GM21423 (cell line): ENCODE data around the gene CHCHD3.

Source experiments
- ATAC-seq: cut with Tn5 transposase; IDR thresholded peaks from one replicate; pipeline ENCODE4 v1.9.1; 2021; ENCODE audit warnings: mild to moderate bottlenecking, moderate library complexity; ENCODE audit not compliant: unreplicated experiment

Gene CHCHD3

DNA sequence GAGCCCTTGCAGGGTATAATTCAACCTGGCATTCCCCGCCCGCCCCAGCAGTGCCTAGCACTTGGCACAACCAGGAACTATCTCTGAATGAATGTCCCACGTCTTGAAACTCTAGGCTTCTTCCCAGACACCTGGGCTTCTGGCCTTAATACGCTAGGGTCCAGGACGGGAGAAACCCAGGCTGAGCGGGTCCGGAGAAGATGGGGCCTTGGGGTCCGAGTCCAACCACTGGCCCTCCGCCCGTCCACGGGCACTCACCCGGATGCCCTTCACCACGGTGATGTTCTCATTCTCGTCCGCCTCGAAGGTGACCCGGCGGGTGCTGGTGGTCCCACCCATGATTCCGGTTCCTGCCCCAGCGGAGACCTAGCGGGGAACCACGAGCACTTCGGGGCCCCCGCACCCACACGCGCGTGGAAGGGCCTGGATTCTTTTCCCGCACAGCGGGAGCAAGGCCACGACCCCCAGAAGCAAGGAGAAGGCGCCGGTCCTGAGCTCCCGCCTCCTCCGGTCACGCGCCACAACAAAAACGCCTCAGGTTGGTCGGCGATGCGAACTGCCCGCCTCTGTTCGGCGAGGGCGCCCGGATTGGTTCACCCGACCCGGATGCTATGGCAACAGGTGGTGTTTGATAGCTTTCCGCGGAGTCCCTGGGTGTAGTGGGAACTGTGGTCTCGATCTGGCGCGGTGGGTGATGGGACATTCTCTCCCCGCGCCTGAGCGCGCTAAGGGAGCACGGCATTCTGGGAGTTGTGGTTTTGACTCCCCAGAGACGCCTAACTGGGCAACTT is at the start of gene CHCHD3:
TSS of gene CHCHD3 (minus strand) at position 492 of the 791 bp plus-strand sequence. CDS start at position 339, 153 bp downstream.
- ATAC-seq = peak; percentile 100

DNA sequence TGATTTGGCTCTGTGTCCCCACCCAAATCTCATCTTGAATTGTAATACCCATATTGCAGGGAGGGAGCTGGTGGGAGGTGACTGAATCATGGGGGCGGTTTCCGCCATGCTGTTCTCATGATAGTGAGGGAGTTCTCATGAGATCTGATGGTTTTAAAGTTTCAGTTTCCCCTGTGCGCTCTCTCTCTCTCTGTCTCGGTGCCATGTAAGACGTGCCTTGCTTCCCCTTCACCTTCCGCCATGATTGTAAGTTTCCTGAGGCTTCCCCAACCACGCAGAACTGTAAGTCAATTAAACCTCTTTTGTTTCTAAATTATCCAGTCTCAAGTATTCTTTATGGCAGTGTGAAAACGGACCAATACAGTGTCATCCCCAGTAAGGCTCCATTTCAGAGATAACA is 48.3 kb upstream of the CHCHD3 start:
- ATAC-seq = no peak

DNA sequence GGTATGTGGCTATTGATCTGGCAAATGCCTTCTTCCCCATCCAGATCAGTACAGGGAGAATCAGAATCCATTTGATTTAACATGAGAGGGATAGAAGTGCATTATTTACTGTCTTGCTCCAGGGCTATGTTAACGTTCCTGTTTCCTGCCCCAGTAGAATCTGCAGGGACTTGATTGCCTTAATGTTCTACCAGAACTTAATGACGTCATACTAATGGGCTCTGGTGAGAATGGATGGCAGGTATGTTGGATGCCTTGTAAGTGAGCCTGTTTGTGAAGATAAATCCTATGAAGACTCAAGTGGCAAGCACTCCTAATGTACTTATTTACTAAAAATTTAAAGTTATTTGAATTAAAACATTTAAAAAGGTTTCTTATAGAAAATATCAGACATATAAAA is 44.5 kb upstream of the CHCHD3 start:
- ATAC-seq = no peak

DNA sequence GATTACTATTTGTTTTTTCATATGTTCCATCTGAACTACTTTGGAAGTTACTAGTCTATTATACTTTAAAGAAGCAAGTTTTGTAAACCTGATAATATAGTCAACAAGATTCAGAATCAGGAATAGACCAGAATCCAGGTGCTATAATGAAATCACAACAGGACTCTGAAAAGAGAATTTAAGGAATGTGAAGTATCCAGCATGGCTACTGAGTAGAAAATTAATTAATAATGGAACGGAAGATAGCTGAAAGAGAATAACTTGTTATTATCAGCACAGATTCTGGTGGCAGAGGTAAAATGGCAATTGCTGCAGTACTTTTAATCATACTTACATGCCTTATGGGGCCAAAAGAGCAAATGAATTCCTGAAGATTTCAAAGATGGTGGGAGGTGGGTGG is 43.1 kb upstream of the CHCHD3 start:
- ATAC-seq = no peak

DNA sequence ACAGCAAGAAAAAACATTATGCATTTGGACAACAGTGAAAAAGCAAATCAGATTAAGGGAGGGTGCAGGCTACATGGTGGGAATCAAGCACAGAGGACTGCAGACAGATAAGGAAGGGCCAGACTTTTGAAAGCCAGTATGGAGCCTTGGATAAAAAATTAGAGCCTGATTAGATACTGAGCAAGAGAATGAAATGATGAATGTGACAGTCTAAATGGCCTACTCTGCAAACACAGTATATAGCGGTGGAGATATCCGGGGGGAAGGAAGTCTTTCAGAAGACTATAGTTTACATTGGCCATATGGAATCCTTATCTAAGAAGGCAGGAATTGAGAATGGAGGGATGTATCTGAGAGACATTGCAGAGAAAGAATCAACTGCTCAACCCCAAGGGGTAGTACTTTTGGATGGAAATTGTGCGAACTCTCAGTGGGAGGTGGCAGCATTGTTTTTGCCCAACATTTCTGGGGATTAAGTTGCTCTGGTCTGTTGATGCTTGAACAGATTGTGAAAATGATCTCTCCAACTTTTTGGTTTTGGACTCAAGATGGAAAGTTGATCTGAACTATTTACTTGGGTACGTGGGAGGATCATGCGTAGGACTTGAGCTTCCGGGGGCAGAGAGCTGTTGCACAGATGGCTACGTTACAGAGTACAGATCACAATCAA is 39.4 kb upstream of the CHCHD3 start:
- ATAC-seq = no peak

DNA sequence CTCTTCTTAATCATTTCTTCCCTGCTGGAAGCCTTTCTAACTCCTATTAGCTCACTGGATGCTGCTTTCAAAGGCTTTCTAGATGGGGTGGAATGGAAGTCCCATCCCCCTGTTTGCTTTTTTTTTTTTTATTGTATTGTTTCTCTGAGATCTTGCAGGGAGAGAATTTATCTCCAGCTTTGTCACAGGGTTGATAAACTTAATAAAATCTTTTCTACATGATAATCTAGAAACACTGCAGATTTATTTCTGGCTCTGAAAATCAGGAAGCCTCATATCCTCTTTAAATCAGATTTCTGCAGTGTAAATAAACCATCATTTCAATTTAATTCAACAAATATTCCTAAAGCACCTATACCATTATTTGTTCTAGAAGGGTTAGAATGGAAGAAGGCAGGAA is 37.2 kb upstream of the CHCHD3 start:
- no peak for ATAC-seq

DNA sequence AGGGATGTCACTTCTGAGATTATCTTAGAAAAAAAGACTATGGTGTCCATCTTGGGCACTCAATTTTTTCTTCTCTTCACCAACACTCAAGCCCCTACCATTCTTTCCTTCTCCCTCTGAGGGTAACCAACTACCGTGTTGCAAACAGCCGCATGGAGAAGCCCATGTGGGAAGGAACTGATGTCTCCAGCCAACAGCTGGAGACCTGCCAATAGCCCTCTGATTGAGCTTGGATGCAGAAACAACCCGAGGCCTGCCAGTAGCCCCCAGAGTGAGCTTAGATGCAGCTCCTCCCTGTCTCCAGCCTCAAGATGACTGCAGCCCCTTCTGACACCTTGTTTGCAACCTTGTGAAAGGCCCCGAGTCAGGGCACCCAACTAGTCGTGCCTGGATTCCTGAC is 36.4 kb upstream of the CHCHD3 start:
- no peak for ATAC-seq

DNA sequence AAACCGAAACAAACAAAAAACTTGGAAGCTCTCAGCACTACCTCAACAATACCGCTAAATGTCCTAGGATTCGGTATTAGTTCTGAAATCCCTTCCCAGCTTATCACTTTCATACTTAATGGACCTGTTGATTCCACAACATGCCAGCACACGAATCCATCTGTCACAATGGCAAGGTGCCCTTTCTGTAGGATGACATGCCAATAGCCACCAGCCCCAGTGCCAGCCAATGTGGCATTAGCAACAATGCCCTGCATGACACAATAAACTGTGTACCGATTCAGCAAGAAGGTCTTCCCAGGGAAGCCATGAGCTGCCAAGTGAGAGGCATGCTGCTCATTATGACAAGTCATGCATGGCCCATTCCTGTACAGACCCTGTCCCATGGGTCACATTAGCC is 35.6 kb upstream of the CHCHD3 start:
- ATAC-seq = no peak

DNA sequence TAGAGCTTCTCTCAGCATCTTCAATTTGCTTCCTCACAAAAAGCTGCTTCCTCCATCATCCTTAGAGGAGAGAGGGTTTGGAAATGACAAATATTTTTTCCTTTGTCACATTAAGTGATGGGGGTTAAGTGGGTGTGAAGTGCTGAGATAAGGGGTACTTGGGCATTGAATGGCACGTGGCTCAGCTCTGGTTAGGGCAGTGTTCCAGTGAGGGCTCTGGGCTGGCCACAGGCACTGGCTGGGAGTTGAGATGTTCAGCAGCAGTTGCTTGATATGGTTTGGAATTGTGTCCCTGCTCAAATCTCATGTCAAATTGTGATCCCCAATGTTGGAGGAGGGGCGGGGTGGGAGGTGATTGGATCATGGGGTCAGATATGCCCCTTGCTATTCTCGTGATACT is 33.7 kb upstream of the CHCHD3 start:
- ATAC-seq = no peak

DNA sequence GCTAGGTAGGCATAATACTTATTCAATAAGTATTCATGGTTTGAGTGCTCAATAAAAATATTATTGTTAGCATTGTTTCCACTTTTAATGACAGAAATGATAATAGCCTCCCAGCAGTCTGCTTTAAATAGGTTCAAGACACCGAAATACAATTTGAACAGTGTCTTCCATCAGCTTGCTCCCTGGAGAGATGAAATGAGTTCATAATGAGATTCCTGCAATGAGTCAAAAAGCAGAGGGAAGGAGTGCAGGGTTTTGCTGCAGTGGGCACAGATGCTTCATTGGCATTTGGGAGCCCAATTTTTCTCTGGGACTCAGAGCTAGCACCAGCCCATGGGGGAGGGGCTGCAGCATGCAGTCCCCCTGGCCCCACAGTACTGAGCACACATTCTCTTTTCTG is 32.6 kb upstream of the CHCHD3 start:
- ATAC-seq = no peak

DNA sequence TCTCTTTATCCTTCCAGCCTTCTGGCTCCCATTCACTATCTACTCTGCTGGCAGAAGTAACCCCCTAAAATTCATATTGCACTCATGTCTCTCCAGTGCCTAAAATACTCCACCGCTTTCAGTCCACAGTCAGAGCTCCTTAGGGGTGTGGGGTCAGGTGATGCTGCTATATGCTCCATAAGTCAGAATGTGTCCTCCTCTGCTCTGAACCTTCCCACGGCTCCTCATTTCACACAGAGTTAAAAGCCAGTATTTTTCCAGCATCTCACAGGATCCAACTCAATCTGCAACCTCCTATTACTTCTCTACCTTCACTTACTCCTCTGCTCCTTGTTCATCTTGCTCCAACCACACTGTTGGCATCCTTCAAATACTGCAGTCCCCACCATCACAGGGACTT is 31.1 kb upstream of the CHCHD3 start:
- ATAC-seq = no peak

DNA sequence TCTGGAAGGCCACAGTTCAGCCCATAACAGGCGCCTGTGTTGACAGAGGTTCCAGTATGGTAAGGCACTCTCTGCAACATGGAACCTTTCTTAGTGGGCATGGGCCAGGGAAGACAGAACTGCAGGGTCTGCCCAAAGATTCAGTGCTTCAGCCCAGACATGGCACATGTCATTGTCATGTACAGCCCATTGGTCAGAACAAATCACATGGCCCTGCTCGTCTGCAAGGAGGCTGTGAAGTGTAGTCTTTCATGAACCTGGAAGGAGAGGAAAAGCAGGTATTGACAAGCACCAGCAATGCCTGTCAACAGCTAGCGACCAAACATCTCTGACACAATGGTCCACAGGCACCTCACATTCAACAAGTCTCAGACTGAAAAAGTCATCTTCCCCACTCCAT is 30.4 kb upstream of the CHCHD3 start:
- no peak for ATAC-seq

DNA sequence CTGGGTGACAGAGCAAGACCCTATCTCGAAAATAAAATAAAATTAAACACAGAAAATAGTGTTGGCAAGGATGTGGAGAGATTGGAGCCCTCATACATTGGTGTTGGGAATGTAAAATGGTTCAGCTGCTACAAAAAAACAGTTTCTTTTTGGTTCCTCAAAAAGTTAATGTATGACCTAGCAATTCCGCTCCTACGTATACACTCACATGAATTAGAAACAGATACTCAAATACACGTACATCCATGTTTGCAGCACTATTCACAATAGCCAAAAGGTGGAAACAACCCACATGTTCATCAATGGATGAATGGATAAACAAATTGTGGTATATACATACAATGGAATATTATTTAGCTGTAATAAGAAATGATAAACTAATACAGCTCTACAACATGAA is 28.4 kb upstream of the CHCHD3 start:
- ATAC-seq = no peak

DNA sequence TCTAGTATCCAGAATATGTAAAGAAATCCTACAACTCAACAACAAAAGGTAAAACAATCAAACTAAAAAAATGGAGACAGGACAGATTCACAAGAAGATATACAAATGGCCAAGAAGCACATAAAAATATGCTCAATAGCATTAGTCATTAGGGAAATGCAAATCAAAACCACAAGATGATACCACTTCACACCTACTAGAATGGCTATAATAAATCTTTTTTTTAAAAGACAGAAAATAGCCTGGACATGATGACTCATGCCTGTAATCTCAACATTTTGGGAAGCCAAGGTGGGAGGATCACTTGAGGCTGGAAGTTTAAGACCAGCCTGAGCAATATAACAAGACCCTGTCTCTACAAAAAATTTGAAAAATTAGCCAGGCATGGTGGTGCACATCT is 27.9 kb upstream of the CHCHD3 start:
- ATAC-seq = no peak

DNA sequence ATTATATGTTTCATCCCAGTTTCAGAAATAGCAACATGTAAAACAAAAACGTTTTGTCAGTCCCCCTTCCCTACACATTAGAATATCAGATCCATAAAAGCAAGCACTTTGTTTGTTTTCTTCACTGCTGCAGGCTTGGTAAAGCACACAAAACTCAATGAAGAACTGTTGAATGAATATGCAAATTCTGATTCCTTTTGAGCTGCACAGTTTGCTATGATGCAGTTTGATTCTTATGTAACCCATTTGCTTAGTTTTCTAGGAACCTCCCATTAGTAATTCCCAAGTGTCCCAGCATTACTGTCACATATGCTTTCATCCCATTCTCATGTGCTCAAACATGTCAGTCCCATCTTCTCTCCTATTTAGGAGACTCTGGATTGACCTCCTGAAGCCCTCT is 26.1 kb upstream of the CHCHD3 start:
- no peak for ATAC-seq

DNA sequence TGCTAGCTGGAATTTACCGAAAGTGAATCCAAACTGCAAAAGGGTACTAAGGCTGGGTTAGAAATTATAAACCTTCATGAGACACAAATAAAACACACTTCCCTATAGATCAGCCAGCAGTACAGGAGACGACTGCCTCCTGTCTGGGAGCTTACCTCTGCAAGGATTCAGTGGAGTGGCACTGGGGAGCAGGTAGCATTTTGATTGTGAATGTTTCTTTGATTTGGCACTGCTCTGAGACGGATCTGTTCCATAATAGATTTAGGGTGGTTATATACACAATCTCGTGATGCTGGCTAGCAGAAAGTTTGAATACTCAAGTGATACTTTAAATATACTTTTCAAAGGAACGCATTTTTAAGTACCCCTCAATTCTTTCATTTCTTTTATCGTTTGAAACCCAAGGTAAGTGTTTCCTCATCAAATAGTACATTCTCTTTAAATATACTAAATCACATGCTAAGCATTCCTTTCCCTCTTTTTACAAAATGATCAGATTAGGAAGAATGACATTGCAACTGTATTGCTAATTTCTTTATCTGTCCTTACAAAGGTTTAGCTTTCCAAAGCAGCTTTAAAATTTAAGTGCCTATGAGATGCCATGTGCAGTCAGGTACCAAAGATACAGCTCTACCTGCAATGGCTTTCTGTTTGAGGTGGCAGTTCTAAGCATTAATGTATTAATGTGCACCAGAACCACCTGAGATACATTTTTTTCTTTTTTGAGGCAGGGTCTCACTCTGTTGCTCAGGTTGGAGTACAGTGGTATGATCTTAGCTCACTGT is 20.6 kb upstream of the CHCHD3 start:
- no peak for ATAC-seq

DNA sequence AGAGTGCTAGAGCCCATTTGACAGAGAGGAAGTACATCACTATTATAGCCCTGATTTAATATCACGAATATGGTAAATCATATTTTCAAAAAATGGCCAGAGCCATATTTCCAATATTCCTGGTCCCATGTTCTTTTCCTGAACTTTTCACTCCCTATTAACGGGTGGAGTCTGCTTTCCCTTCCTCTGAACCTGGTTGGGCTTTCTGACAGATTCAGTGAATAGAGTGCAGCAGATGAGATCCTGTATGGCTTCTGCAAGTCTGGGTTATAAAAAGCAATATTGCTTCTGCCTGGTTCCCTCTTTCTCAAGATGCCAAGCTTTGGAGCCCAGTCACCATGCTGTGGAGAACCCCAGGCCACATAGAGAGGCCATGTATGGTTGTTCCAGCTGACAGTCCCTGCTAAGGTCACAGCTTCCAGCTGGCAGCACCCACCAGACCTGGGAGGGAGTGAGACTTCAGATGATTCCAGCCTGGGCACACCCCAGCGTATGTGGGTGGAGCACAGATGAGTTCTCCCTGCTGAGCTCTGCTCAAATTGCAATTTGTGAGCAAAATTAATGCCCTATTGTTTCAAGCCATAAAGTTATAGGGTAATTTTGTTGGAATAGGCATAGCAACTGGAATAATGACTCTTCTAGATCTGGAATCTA is 17.9 kb upstream of the CHCHD3 start:
- no peak for ATAC-seq

DNA sequence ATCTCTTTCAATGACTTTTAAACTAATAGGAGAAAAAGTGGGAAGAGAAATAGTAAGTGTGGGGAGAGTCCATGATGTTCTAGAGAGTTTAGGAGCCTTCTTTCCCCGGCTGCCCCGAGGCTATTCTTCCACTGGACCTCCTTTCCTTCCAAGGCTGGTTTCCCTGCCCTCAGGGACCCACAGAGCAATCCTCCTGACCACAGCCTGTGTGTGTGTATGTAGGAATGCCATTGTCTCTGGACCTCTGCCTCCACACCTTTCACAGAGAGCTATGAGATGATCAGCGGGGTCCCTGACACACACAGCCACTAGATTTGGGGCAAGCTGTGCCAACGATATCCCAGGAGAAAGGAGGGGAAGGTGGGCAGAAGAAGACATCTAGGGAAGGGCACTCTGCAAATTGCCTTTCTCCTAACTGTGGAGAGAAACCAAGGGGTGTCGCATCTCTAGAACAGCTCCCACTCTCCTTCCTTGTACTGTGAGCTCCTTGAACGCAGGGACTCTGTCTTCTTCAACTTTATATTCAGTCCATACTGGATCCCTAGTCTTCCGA is 13.3 kb upstream of the CHCHD3 start:
- ATAC-seq = no peak

DNA sequence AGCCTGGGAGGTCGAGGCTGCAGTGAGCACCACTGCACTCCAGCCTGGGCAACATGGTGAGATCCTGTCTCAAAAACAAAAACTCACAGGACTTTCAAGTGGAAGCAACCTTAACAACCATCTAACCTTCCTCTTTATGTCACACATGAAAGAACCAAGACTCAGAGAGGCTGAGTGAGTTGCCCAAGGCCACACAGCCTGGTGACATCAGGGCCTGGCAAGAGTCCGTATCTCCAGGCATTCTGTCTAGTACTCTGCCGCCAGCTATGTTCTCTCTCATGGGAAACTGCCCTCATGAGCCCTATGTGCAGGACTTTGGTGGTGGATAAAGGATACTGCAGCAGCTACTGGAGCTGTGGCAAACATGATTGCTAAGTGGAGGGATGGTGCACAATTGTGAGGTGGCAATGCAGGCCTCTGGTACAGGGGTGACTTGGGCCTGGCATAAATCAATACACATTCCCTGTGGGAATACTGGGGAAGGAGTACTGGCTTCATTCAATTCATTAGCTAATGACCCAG is 10.1 kb upstream of the CHCHD3 start:
- no peak for ATAC-seq

DNA sequence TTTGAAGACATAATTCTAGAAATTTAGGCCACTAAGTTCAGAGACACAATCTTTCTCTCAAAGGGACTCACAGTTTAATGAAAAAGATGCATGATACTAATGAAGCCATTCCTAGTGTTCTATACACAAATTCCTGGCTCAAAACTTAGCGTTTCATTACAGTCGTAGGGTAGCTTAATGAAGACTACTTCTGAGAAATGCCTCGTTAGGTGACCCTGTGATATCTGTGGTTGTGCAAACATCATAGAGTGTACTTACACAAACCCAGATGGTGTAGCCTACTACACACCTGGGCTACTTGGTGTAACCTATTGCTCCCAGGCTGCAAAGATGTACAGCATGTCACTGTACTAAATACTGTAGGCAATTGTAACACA is 488 bp upstream of the CHCHD3 start:
- ATAC-seq = no peak

DNA sequence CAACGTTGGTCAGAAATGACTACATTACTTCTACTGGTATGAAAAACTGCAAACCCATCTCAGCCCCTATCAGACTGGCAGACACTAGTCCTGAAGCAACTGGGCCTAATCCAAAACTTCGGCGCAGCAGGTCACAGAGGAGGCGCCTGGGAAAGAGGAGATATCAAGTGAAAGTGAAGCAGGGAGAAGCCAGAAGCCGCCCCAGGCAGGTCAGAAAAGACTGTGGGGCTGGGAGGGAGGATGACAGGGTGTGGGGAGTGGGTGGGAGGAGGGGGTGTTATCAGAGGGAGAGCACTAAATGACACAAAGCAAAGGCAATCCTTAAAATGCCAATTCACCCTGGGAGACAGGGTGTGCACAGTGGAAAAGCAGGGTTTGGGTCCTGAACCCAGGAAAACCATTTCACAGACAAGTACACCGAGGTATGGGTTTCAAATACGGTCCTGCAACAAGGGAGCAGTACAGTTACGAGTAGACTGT is 731 bp downstream of the CHCHD3 start:
- ATAC-seq = no peak
